Fibroblast of mammary gland (primary cell): ENCODE measurements around the gene MT1HL1.
"Not testable (repeated sequence)": the region's sequence is repeated elsewhere in the genome, so short reads cannot be mapped to it uniquely, and the experiment has no call there.

ENCODE experiments used
- DNase-seq: peaks from one replicate; pipeline ENCODE4 v3.0.0-alpha.2; 2010; ENCODE audit warnings: low read depth
- H3K4me3 ChIP-seq: 2 replicates; pipeline ENCODE4 v1.5.1; 2011; ENCODE audit warnings: low read depth, mild to moderate bottlenecking, low read length, moderate library complexity; ENCODE audit not compliant: control insufficient read depth
- TF ChIP-seq, protein P1 (sequence below): conservative IDR thresholded peaks from 2 replicates; pipeline ENCODE4 v1.5.1; 2011; ENCODE audit warnings: low read depth, low read length, inconsistent platforms; ENCODE audit not compliant: control insufficient read depth, insufficient read depth

Gene MT1HL1

DNA sequence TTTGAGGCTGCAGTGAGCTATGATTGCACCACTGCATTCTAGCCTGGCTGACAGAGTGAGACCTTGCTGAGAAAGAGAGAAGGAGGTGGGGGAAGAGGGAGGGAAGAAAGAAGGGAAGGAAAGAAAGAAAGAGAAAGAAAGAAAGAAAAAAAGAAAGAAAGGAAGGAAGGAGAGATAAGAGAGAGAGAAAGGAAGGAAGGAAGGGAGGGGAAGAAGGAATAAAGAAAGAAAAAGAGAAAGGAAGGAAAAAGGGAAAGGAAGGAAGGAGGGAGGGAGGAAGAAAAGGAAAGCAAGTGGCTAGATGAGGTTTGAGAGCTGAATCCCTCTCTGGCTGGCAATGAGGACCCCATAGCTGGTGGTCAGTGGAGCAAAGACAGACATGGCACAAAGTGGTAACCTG is 20.4 kb downstream of the MT1HL1 start:
- no peak overlapping the region for H3K4me3 ChIP-seq

GRCh38 chr1:236982380-236982779 is 21.9 kb downstream of the MT1HL1 start:
- no peak for DNase-seq
- no peak overlapping the region for H3K4me3 ChIP-seq
- TF ChIP-seq, protein P1, sequence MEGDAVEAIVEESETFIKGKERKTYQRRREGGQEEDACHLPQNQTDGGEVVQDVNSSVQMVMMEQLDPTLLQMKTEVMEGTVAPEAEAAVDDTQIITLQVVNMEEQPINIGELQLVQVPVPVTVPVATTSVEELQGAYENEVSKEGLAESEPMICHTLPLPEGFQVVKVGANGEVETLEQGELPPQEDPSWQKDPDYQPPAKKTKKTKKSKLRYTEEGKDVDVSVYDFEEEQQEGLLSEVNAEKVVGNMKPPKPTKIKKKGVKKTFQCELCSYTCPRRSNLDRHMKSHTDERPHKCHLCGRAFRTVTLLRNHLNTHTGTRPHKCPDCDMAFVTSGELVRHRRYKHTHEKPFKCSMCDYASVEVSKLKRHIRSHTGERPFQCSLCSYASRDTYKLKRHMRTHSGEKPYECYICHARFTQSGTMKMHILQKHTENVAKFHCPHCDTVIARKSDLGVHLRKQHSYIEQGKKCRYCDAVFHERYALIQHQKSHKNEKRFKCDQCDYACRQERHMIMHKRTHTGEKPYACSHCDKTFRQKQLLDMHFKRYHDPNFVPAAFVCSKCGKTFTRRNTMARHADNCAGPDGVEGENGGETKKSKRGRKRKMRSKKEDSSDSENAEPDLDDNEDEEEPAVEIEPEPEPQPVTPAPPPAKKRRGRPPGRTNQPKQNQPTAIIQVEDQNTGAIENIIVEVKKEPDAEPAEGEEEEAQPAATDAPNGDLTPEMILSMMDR = no peak

More for the DNA sequence above, 20.4 kb downstream of the MT1HL1 start:
- no peak for DNase-seq
- TF ChIP-seq, protein P1 = no peak

- not testable (repeated sequence) for H3K4me3 ChIP-seq, DNase-seq
Measured at GRCh38 chr1:236981431-236981830, 22.8 kb downstream of the MT1HL1 start.

- H3K4me3 ChIP-seq = no peak overlapping the region
- TF ChIP-seq, protein P1 = no peak
Measured at GRCh38 chr1:236980673-236981072, 23.6 kb downstream of the MT1HL1 start.

DNA sequence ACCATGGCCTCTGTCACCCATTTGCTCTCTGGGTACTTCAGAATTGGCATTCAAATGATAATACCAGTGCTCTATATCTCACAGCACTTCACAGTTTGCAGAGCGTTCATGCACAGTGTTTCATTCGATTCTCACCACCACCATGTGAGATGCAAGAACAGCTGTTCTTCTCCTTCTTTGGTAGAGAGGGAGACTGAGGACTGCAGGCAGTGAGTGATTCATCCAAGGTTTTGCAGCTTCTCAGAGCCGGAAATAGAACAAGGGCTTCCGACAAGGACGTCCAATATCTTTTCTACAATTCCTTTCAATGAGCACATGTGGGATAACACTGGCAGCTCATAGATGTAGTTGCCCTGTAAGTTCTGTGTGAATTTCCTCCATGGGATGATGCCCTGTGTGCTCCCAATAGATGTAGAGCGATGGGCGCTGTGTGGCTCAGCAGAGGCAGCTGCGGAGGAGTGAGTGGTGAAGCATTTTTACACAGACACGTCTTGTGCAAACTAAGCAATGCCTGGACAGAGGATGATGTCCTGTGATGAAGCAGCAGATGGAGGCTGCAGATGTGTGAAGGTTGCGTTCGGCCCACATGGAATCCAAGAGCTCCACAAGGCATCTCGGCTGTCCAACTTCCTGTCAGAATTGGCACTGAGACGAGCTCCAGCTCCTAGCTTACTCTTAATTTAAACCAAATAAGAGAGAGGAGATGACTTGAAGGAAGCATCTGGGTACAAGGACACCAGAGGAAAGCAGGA is 24.9 kb downstream of the MT1HL1 start:
- TF ChIP-seq, protein P1 = no peak
- no peak for DNase-seq
- no peak overlapping the region for H3K4me3 ChIP-seq

More at GRCh38 chr1:236980673-236981072, 23.6 kb downstream of the MT1HL1 start:
- DNase-seq = no peak

DNA sequence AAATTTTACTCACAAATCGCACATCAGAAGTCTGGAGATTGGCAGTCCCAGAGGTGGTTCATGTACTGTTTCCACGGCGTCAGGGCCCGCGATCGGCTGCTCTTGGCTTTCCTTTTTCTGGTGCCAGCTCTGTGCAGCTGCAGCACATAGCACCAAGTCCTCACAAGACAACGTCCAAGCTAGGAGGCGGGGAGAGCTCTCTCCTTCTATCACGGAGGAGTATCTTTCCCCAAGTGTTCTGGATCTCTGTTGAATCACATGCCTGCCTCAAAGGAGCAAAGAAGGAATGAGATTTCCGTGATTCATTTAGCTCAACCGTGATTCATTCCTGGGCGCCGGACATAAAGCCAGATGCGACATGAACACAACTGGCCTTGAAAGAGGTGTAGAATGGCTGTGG is 25.5 kb downstream of the MT1HL1 start:
- no peak for DNase-seq
- TF ChIP-seq, protein P1 = no peak
- no peak overlapping the region for H3K4me3 ChIP-seq

GRCh38 chr1:236975461-236975860 is 28.8 kb downstream of the MT1HL1 start:
- H3K4me3 ChIP-seq = no peak overlapping the region
- no peak for DNase-seq
- TF ChIP-seq, protein P1 = no peak

DNA sequence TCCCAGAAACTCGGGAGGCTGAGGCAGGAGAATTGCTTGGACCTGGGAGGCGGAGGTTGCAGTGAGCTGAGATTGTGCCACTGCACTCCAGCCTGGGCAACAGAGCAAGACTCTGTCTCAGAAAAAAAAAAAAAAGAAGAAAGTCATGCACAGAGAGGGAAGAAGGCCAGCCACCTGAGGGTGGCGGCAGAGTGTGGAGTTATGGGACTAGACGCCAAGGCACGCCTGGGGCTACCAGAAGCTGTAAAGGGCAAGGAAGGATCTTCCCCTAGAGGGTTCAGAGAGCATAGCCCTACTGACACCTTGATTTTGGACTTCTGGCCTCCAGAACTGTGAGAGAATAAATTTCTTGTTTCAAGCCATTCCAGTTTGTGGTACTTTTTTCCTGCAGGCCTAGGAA is 30.2 kb downstream of the MT1HL1 start:
- not testable (repeated sequence) for DNase-seq

More for the DNA sequence above, 30.2 kb downstream of the MT1HL1 start:
- not testable (repeated sequence) for H3K4me3 ChIP-seq
